HL-60 (cell line): ENCODE data around the gene MTIF3.

ENCODE experiments used
- DNase-seq, 2 experiments: peaks; one replicate each; pipeline ENCODE4 v3.0.0-alpha.2; 2010 to 2020; ENCODE audit warnings: low read depth in 1 of 2, low spot score in 1 of 2
- H3K27ac ChIP-seq: fragments of 250-450 bp; sonication (Bioruptor Pico); replicated peaks from 2 replicates; pipeline ENCODE4 v1.5.1; 2020; ENCODE audit warnings: mild to moderate bottlenecking, moderate library complexity
- H3K27me3 ChIP-seq: fragments of 250-450 bp; sonication (Bioruptor Pico); 2 replicates; pipeline ENCODE4 v1.5.1; 2021; ENCODE audit warnings: mild to moderate bottlenecking, moderate library complexity; ENCODE audit not compliant: insufficient read depth, poor library complexity, severe bottlenecking
- H3K4me3 ChIP-seq: replicated peaks from 2 replicates; pipeline ENCODE4 v1.5.1; 2011; ENCODE audit warnings: mild to moderate bottlenecking, control low read depth, low read length; ENCODE audit not compliant: insufficient read depth
- GABPA ChIP-seq: IDR thresholded peaks from 2 replicates; pipeline ENCODE4 v1.6.1; 2012; ENCODE audit warnings: low read depth
- POLR2AphosphoS5 ChIP-seq: IDR thresholded peaks from 2 replicates; pipeline ENCODE4 v1.6.1; 2012; ENCODE audit warnings: low read depth
- SPI1 ChIP-seq: IDR thresholded peaks from 2 replicates; pipeline ENCODE4 v1.6.1; 2012; ENCODE audit warnings: low read depth, mild to moderate bottlenecking, borderline replicate concordance
- TF ChIP-seq, protein P1 (sequence below): IDR thresholded peaks from 2 replicates; pipeline ENCODE4 v1.6.1; 2012; ENCODE audit warnings: low read depth; ENCODE audit not compliant: insufficient replicate concordance
- TF ChIP-seq, protein P2 (sequence below): IDR thresholded peaks from one replicate; pipeline ENCODE4 v1.5.1; 2011; ENCODE audit warnings: low read length, control low read depth, inconsistent platforms; ENCODE audit not compliant: insufficient read depth

The MTIF3 gene

DNA sequence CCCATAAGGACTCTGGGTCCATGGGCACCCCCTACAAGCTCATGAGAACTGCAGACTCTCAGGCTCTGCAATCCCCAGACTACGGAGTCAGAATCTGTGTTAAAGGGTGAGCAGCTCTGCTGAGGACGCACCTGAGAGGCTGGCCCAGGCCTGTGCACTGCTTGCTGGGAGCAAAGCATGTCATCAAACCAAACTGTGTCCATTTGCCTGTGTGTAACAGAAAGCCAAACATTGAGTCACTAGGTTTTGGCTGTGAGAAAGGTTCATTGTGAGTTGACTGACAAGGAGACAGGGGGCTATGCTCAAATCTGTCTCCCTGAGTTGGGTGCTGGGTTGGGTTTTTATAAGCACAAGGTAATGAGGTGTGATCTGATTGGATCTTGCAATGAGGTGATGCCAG is 22.1 kb upstream of the MTIF3 start:
- no peaks in the 10 kb centered on the region for H3K27me3 ChIP-seq
- TF ChIP-seq, protein P1, sequence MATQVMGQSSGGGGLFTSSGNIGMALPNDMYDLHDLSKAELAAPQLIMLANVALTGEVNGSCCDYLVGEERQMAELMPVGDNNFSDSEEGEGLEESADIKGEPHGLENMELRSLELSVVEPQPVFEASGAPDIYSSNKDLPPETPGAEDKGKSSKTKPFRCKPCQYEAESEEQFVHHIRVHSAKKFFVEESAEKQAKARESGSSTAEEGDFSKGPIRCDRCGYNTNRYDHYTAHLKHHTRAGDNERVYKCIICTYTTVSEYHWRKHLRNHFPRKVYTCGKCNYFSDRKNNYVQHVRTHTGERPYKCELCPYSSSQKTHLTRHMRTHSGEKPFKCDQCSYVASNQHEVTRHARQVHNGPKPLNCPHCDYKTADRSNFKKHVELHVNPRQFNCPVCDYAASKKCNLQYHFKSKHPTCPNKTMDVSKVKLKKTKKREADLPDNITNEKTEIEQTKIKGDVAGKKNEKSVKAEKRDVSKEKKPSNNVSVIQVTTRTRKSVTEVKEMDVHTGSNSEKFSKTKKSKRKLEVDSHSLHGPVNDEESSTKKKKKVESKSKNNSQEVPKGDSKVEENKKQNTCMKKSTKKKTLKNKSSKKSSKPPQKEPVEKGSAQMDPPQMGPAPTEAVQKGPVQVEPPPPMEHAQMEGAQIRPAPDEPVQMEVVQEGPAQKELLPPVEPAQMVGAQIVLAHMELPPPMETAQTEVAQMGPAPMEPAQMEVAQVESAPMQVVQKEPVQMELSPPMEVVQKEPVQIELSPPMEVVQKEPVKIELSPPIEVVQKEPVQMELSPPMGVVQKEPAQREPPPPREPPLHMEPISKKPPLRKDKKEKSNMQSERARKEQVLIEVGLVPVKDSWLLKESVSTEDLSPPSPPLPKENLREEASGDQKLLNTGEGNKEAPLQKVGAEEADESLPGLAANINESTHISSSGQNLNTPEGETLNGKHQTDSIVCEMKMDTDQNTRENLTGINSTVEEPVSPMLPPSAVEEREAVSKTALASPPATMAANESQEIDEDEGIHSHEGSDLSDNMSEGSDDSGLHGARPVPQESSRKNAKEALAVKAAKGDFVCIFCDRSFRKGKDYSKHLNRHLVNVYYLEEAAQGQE: no peak
- TF ChIP-seq, protein P2, sequence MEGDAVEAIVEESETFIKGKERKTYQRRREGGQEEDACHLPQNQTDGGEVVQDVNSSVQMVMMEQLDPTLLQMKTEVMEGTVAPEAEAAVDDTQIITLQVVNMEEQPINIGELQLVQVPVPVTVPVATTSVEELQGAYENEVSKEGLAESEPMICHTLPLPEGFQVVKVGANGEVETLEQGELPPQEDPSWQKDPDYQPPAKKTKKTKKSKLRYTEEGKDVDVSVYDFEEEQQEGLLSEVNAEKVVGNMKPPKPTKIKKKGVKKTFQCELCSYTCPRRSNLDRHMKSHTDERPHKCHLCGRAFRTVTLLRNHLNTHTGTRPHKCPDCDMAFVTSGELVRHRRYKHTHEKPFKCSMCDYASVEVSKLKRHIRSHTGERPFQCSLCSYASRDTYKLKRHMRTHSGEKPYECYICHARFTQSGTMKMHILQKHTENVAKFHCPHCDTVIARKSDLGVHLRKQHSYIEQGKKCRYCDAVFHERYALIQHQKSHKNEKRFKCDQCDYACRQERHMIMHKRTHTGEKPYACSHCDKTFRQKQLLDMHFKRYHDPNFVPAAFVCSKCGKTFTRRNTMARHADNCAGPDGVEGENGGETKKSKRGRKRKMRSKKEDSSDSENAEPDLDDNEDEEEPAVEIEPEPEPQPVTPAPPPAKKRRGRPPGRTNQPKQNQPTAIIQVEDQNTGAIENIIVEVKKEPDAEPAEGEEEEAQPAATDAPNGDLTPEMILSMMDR: no peak
- TF ChIP-seq GABPA (no peak), POLR2AphosphoS5 (no peak), SPI1 (no peak)
- DNase-seq: no peak
- H3K27ac ChIP-seq: no peak overlapping the region
- H3K4me3 ChIP-seq: no peak overlapping the region

DNA sequence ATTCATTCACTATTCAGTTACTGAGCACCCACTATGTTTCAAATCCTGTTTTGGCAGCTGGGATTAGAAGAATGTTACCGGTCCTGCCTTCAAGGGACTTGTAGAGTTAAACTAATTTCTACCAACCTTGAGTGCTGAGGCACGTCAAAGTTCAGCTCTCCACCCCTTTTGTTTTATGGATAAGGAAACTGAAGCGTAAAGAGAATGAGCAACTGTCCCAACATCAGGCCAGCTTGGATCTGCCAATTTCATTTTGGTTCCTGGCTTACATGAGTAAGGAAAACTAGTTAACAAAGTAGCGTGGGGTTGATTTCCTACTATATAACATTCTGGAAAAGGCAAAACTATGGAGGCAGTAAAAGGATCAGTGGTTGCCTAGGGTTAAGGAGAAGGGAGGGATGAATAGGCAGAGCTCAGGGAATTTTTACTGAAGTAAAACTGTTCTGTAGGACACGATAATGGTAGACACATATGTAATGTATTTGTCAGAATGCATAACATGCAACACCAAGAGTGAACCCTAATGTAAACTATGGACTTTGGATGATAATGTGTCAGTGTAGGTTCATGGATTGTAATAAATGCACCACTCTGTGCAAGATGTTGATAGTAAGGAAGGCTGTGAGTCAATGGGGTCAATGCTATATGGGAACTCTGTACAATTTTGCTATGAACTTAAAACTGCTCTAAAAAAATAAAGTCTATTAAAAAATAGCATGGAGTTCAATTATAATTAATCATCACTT is 19.9 kb upstream of the MTIF3 start:
- Histone ChIP-seq H3K4me3 (no peak overlapping the region), H3K27ac (no peak overlapping the region), H3K27me3 (no peaks in the 10 kb centered on the region)
- TF ChIP-seq, protein P2: no peak
- no peak for TF ChIP-seq GABPA
- TF ChIP-seq SPI1: no peak
- TF ChIP-seq, protein P1: no peak
- no peak for TF ChIP-seq POLR2AphosphoS5
- no peak for DNase-seq

DNA sequence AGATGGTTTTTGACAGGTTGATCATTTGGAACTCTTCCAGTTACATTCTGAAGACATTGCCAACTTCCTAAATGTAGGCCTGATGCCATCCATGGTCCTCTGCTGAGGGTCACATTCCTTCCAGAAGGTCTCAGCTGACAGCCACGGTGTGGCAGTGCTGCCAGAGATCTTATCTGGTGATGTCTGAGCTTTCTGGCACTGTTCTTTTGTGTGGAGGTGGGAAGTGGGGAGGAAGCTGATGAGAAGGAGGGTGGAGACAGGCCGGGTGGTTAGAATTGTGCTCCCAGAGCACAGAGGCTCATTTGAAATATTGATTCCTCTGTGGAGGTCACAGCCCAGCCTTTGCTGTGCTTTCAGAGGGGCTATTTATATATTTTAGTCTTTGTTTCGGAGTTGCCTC is 16.1 kb upstream of the MTIF3 start:
- DNase-seq: no peak
- TF ChIP-seq POLR2AphosphoS5 (no peak), SPI1 (no peak), GABPA (no peak)
- TF ChIP-seq, protein P1: no peak
- TF ChIP-seq, protein P2: no peak
- Histone ChIP-seq H3K4me3 (no peak overlapping the region), H3K27me3 (no peaks in the 10 kb centered on the region), H3K27ac (no peak overlapping the region)
